A673 (cell line): Measurements from ENCODE around the gene ERG.

ENCODE experiments used
- EZH2 ChIP-seq: fragments of 200-600 bp; sonication (generic); IDR thresholded peaks from 2 replicates; pipeline ENCODE4 v1.6.1; 2017; ENCODE audit warnings: borderline replicate concordance, low read depth, mild to moderate bottlenecking, mixed read lengths, antibody characterized with exemption, low read length; ENCODE audit not compliant: poor library complexity, severe bottlenecking
- TF ChIP-seq, protein P1 (sequence below): fragments of 300-800, 200-600 bp; sonication (generic); conservative IDR thresholded peaks from 2 replicates; pipeline ENCODE4 v1.5.1; 2017; ENCODE audit warnings: low read depth, mild to moderate bottlenecking, antibody characterized with exemption, low read length, moderate library complexity, mixed read lengths

DNA sequence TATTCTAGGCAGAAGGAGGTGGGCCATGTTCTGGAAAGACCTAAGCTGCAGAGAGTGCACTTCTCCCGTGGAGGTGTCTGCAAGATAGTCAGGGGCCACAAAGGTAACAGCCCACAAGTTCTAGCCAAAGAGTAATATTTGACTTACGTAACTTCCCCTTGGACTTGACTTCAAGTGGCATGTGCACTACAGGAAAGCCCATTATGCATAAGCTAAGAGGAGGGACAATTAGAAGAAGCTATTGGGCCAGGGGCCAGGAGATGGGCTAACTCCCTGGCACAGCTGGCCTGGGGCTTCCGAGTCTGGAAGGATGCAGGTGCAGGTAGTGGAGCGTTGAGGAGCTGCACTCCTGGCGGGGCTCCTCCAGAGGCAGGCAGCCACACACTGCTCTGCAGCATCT lies 58.3 kb downstream of the ERG start:
- TF ChIP-seq, protein P1, sequence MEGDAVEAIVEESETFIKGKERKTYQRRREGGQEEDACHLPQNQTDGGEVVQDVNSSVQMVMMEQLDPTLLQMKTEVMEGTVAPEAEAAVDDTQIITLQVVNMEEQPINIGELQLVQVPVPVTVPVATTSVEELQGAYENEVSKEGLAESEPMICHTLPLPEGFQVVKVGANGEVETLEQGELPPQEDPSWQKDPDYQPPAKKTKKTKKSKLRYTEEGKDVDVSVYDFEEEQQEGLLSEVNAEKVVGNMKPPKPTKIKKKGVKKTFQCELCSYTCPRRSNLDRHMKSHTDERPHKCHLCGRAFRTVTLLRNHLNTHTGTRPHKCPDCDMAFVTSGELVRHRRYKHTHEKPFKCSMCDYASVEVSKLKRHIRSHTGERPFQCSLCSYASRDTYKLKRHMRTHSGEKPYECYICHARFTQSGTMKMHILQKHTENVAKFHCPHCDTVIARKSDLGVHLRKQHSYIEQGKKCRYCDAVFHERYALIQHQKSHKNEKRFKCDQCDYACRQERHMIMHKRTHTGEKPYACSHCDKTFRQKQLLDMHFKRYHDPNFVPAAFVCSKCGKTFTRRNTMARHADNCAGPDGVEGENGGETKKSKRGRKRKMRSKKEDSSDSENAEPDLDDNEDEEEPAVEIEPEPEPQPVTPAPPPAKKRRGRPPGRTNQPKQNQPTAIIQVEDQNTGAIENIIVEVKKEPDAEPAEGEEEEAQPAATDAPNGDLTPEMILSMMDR, result no peak
- TF ChIP-seq EZH2, result no peak
